ENCODE results near the gene ARHGEF25. TPM values are rescaled to one million over a fixed set of nuclear protein-coding genes. Genes with fewer than 3 reads are reported as not detected.

The ARHGEF25 gene
- total and polyA plus RNA-seq, 2 of the 13 experiments (the other 11 are each of a cell fraction or from before 2014, with no cell fraction given) = 11.5 to 12.5 TPM

DNA sequence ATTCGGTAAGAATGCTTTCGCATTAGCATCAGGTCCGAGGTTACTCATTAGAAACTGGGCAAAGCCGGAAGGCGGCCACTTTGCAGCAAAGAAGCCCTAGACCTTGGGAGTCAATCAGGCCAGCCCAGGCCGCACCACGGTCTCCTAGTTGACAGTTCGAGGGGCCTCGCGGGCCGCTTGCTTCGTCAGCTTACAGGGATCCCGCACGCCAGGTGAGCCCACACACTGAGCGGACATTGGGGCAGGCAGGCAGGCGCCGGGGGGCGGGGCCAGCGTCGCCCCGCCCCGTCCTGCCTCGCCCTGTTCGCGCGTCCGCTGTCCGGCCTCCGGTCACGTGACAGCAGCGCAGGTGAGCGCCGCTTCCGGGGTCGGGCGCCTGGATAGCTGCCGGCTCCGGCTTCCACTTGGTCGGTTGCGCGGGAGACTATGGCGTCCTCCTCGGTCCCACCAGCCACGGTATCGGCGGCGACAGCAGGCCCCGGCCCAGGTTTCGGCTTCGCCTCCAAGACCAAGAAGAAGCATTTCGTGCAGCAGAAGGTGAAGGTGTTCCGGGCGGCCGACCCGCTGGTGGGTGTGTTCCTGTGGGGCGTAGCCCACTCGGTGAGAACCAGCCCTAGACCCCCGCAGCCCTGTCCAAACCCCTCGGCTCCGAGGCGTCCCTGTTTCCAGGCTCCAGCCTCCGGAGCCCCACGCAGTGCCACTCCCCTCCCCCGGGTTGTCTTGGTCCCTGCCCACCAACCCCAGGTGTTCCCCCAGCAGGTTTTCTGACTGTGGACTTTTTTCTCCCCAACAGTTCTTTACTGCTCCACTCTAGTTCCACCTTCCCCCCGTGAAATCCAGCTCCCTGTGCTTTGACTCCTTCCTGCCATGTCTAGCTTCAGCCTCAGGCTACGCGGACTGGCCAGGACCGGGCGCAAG, 20.1 kb upstream of the ARHGEF25 start, which contains the start of gene PIP4K2C (continued):
- no peak for TF ChIP-seq ZFP36L2 (CRISPR knock-in tag; IDR thresholded peaks at IDR 0.05)
- TF ChIP-seq ZNF670 (CRISPR knock-in tag; IDR thresholded peaks at IDR 0.05; ENCODE audit: borderline replicate concordance) = no peak
- TF ChIP-seq FOXO1 (CRISPR knock-in tag; IDR thresholded peaks at IDR 0.05) = no peak
- TF ChIP-seq ZNF225 (CRISPR knock-in tag; IDR thresholded peaks at IDR 0.05) = peak; percentile 71
- TF ChIP-seq POLR2G (IDR thresholded peaks at IDR 0.05; ENCODE audit: low read depth, low read length) = peak; percentile 78
- TF ChIP-seq, protein P1, sequence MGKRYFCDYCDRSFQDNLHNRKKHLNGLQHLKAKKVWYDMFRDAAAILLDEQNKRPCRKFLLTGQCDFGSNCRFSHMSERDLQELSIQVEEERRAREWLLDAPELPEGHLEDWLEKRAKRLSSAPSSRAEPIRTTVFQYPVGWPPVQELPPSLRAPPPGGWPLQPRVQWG (CRISPR knock-in tag; IDR thresholded peaks at IDR 0.05; ENCODE audit: borderline replicate concordance, low read depth) = no peak
- peak; percentile 88 for TF ChIP-seq ETV5 (CRISPR knock-in tag; IDR thresholded peaks at IDR 0.05; ENCODE audit: borderline replicate concordance)
- TF ChIP-seq NCOA1 (CRISPR knock-in tag; IDR thresholded peaks at IDR 0.05) = no peak
- TF ChIP-seq ZNF326 (CRISPR knock-in tag; IDR thresholded peaks at IDR 0.05; ENCODE audit: borderline replicate concordance) = no peak
- TF ChIP-seq, protein P2, sequence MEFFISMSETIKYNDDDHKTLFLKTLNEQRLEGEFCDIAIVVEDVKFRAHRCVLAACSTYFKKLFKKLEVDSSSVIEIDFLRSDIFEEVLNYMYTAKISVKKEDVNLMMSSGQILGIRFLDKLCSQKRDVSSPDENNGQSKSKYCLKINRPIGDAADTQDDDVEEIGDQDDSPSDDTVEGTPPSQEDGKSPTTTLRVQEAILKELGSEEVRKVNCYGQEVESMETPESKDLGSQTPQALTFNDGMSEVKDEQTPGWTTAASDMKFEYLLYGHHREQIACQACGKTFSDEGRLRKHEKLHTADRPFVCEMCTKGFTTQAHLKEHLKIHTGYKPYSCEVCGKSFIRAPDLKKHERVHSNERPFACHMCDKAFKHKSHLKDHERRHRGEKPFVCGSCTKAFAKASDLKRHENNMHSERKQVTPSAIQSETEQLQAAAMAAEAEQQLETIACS (CRISPR knock-in tag; IDR thresholded peaks at IDR 0.05) = no peak
- no peak for TF ChIP-seq ZNF24 (IDR thresholded peaks at IDR 0.05)
- TF ChIP-seq KAT8 (CRISPR knock-in tag; IDR thresholded peaks at IDR 0.05) = peak; percentile 82
- TF ChIP-seq SMAD3 (CRISPR knock-in tag; IDR thresholded peaks at IDR 0.05) = no peak
- TF ChIP-seq THAP11 (CRISPR knock-in tag; IDR thresholded peaks at IDR 0.05) = peak; percentile 79
- peak; percentile 78 for TF ChIP-seq ZNF501 (CRISPR knock-in tag; IDR thresholded peaks at IDR 0.05)
- TF ChIP-seq MBD4 (IDR thresholded peaks at IDR 0.05; ENCODE audit: borderline replicate concordance, low read length) = no peak
- TF ChIP-seq NRL (CRISPR knock-in tag; IDR thresholded peaks at IDR 0.05; ENCODE audit: borderline replicate concordance) = peak; percentile 58; the same call in 1 of the 2 replicates
- peak; percentile 38; the same call in 1 of the 2 replicates for TF ChIP-seq ZNF12 (CRISPR knock-in tag; IDR thresholded peaks at IDR 0.05)
- no peak; the same call in 1 of the 2 replicates for TF ChIP-seq MEIS1 (CRISPR knock-in tag; IDR thresholded peaks at IDR 0.05; ENCODE audit: borderline replicate concordance)
- no peak for TF ChIP-seq ZNF614 (CRISPR knock-in tag; IDR thresholded peaks at IDR 0.05; ENCODE audit: borderline replicate concordance)
- TF ChIP-seq, protein P3, sequence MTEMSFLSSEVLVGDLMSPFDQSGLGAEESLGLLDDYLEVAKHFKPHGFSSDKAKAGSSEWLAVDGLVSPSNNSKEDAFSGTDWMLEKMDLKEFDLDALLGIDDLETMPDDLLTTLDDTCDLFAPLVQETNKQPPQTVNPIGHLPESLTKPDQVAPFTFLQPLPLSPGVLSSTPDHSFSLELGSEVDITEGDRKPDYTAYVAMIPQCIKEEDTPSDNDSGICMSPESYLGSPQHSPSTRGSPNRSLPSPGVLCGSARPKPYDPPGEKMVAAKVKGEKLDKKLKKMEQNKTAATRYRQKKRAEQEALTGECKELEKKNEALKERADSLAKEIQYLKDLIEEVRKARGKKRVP (CRISPR knock-in tag; IDR thresholded peaks at IDR 0.05) = no peak
- no peak for TF ChIP-seq FOXK2 (IDR thresholded peaks at IDR 0.05)
- TF ChIP-seq, protein P4, sequence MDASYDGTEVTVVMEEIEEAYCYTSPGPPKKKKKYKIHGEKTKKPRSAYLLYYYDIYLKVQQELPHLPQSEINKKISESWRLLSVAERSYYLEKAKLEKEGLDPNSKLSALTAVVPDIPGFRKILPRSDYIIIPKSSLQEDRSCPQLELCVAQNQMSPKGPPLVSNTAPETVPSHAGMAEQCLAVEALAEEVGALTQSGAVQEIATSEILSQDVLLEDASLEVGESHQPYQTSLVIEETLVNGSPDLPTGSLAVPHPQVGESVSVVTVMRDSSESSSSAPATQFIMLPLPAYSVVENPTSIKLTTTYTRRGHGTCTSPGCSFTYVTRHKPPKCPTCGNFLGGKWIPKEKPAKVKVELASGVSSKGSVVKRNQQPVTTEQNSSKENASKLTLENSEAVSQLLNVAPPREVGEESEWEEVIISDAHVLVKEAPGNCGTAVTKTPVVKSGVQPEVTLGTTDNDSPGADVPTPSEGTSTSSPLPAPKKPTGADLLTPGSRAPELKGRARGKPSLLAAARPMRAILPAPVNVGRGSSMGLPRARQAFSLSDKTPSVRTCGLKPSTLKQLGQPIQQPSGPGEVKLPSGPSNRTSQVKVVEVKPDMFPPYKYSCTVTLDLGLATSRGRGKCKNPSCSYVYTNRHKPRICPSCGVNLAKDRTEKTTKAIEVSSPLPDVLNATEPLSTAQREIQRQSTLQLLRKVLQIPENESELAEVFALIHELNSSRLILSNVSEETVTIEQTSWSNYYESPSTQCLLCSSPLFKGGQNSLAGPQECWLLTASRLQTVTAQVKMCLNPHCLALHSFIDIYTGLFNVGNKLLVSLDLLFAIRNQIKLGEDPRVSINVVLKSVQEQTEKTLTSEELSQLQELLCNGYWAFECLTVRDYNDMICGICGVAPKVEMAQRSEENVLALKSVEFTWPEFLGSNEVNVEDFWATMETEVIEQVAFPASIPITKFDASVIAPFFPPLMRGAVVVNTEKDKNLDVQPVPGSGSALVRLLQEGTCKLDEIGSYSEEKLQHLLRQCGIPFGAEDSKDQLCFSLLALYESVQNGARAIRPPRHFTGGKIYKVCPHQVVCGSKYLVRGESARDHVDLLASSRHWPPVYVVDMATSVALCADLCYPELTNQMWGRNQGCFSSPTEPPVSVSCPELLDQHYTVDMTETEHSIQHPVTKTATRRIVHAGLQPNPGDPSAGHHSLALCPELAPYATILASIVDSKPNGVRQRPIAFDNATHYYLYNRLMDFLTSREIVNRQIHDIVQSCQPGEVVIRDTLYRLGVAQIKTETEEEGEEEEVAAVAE (CRISPR knock-in tag; IDR thresholded peaks at IDR 0.05; ENCODE audit: borderline replicate concordance) = 0 out of 2 replicates have a peak, but pooled peaks have one; percentile 59
- TF ChIP-seq HDAC1 (CRISPR knock-in tag; IDR thresholded peaks at IDR 0.05) = peak; percentile 95
